Measurements from ENCODE around the gene ERI2. TPM values are rescaled to one million over a fixed set of nuclear protein-coding genes. Genes with fewer than 3 reads are reported as not detected.

The ERI2 gene
- total RNA-seq, 6 experiments from 2014 or later: 10.6 to 16.1 (median 13.1) TPM

DNA sequence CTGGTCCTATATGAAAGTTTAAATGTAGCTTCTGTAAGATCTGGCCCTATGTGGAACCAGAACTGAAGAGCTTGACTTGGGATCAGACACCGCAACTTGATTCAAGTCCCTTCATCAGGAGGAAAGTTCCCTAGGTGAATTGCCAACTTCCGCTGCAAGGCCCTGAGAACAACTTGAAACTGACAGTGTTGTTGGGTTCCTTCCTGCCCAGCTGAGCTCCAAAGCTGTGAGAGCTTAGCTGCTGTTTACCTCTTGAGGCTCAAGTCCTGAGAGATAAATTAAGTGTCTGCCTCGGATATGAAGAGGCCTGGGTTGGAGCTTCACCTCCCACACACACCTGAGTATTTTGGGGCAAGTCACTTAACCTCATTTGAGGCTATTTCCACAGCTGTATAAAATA, 44.7 kb upstream of the ERI2 start:
- TF ChIP-seq, protein P1, sequence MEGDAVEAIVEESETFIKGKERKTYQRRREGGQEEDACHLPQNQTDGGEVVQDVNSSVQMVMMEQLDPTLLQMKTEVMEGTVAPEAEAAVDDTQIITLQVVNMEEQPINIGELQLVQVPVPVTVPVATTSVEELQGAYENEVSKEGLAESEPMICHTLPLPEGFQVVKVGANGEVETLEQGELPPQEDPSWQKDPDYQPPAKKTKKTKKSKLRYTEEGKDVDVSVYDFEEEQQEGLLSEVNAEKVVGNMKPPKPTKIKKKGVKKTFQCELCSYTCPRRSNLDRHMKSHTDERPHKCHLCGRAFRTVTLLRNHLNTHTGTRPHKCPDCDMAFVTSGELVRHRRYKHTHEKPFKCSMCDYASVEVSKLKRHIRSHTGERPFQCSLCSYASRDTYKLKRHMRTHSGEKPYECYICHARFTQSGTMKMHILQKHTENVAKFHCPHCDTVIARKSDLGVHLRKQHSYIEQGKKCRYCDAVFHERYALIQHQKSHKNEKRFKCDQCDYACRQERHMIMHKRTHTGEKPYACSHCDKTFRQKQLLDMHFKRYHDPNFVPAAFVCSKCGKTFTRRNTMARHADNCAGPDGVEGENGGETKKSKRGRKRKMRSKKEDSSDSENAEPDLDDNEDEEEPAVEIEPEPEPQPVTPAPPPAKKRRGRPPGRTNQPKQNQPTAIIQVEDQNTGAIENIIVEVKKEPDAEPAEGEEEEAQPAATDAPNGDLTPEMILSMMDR (IDR thresholded peaks at IDR 0.05): no peak
- no peak for DNase-seq
- H3K4me1 Mint-ChIP-seq (ENCODE audit: low read depth): peaks cover 64% of the 10 kb centered on the region
- H3K27me3 Mint-ChIP-seq (ENCODE audit: insufficient read depth): peaks cover 2% of the 10 kb centered on the region; the same call in 1 of the 2 replicates
- no peak overlapping the region for H3K4me3 Mint-ChIP-seq
- H3K36me3 Mint-ChIP-seq (ENCODE audit: low read depth): peaks cover 24% of the 10 kb centered on the region
- no peaks in the 10 kb centered on the region for H3K9me3 Mint-ChIP-seq
- peak overlapping the region; percentile 81; the same call in 1 of the 2 replicates for H3K27ac Mint-ChIP-seq

DNA sequence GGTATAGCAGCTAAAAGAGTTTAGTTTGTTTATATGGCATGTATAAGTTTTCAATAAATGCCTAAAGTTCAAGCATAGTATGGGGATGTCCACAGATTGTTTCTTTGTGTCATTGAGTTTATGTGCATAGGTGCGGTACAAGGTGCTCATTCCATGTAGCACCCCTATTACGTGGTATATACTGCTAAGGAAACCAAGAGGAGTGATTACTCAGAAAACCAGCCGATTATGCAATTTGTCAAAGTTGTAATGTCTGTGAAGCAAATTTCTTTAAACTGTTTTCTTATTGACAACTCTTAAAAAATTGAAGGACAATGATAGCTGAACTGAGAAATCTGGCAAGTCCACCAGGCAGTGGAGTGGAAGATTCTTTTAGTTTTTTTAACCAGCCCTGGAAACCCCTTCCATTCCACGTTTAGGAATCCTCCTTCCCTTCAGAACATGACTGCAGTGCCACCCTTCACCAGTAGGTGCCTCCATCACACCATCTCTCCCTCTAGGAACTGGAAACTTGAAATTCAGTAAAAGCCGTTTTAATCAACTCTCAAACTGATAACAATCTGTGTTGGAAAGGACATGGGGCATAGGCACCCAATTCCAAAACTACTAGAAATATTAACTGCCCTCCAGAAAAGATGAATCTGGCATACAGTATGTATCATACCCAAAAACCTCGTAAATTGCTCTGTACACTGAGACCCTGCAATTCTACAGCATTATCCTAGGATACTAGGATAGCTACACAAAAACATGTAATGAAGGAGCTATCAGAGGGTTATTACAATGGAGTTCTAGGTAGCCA, 43.5 kb upstream of the ERI2 start:
- peak overlapping the region; percentile 34; the same call in 1 of the 2 replicates for H3K27ac Mint-ChIP-seq
- peaks cover 16% of the 10 kb centered on the region for H3K36me3 Mint-ChIP-seq (ENCODE audit: low read depth)
- DNase-seq: peak; percentile 61
- H3K4me3 Mint-ChIP-seq: no peak overlapping the region
- TF ChIP-seq, protein P1 (IDR thresholded peaks at IDR 0.05): peak; percentile 99
- H3K27me3 Mint-ChIP-seq (ENCODE audit: insufficient read depth): no peaks in the 10 kb centered on the region; the same call in 1 of the 2 replicates
- H3K4me1 Mint-ChIP-seq (ENCODE audit: low read depth): peaks cover 53% of the 10 kb centered on the region
- no peaks in the 10 kb centered on the region for H3K9me3 Mint-ChIP-seq

DNA sequence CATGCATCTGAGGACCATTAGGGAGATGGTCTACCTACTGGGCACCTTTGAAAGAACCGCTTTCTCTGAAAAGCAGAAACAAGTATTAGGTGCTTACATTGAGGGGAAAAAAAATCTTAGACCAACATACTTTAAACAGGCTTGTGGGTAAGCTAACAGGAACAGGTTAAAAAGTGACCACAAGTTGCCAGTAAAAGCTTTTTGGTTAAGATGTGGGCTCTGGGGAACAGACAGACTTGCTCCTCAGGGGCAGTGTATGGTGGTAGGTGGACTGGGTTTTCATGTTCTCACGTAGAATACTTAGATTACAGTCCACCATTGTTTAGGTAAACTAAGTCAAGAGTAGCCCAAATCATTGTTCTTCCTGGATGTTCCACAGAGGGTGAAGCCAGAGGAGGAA, 41.3 kb upstream of the ERI2 start:
- Mint-ChIP-seq H3K4me3 (no peak overlapping the region), H3K4me1 (ENCODE audit: low read depth) (peaks cover 31% of the 10 kb centered on the region), H3K27ac (no peak overlapping the region), H3K36me3 (ENCODE audit: low read depth) (peaks cover 8% of the 10 kb centered on the region; the same call in 1 of the 2 replicates), H3K27me3 (ENCODE audit: insufficient read depth) (no peaks in the 10 kb centered on the region; the same call in 1 of the 2 replicates), H3K9me3 (no peaks in the 10 kb centered on the region)
- TF ChIP-seq, protein P1 (IDR thresholded peaks at IDR 0.05): no peak
- DNase-seq: no peak

DNA sequence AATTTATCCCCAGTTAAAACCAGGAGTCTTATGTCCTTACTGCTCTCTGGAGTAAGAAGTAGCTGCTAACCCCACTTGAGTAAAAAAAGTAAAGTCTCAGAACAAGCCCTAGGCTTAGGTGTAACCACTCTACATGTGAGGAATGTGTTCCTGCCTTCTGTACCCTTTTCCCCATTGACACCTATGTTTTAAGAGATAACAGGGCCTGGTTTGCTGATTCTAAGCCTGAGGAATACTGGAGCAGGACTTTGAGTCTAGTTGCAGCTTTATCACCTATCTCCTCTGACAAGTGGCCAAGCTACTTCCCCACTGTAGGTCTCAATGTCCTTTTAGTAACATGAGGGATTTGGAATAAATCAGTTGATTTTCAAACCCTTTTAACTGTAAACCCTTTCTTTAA, 40.3 kb upstream of the ERI2 start:
- Mint-ChIP-seq H3K36me3 (ENCODE audit: low read depth) (peaks cover 8% of the 10 kb centered on the region; the same call in 1 of the 2 replicates), H3K9me3 (no peaks in the 10 kb centered on the region), H3K27me3 (ENCODE audit: insufficient read depth) (no peaks in the 10 kb centered on the region; the same call in 1 of the 2 replicates), H3K4me1 (ENCODE audit: low read depth) (peaks cover 21% of the 10 kb centered on the region), H3K4me3 (no peak overlapping the region), H3K27ac (no peak overlapping the region)
- TF ChIP-seq, protein P1 (IDR thresholded peaks at IDR 0.05): no peak
- DNase-seq: no peak

DNA sequence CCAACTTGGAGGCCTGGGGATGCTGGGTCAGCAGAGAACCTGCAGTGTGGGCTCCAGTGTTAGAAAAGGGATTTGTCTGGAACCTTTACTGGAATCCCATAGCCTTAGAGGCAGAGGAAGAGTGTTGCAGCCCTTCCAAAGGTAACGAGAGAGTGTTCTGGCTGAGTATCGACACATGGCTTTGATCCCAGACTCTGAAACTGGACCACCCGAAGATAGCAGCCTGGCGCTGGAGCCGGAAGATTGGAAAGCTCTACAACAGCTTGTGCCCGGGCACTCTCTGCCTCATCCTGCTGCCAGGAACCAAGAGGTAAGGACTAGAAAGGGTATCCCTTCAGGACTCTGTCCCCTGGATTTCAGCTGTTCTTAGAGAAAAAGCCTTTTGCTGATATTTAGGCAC, 39.8 kb upstream of the ERI2 start:
- H3K4me3 Mint-ChIP-seq: no peak overlapping the region
- no peaks in the 10 kb centered on the region for H3K9me3 Mint-ChIP-seq
- H3K36me3 Mint-ChIP-seq (ENCODE audit: low read depth): peaks cover 8% of the 10 kb centered on the region; the same call in 1 of the 2 replicates
- DNase-seq: no peak
- no peaks in the 10 kb centered on the region; the same call in 1 of the 2 replicates for H3K27me3 Mint-ChIP-seq (ENCODE audit: insufficient read depth)
- H3K4me1 Mint-ChIP-seq (ENCODE audit: low read depth): peaks cover 16% of the 10 kb centered on the region
- TF ChIP-seq, protein P1 (IDR thresholded peaks at IDR 0.05): no peak
- H3K27ac Mint-ChIP-seq: no peak overlapping the region

Data from HFFc6 (cell line).